NK-92 (cell line): ENCODE data around the gene NCOA4.
"Not testable (repeated sequence)": the region's sequence is repeated elsewhere in the genome, so short reads cannot be mapped to it uniquely, and the experiment has no call there.

ENCODE experiments used
- DNase-seq: peaks from one replicate; lab custom pipeline; 2025; ENCODE audit not compliant: unreplicated experiment; lab: John Stamatoyannopoulos, UW

Gene NCOA4

GRCh38 chr10:46052791-46053375, 22.5 kb upstream of the NCOA4 start:
- no peak for DNase-seq

- no peak for DNase-seq
Measured at GRCh38 chr10:46052057-46052790, 21.8 kb upstream of the NCOA4 start.

- no peak for DNase-seq
Measured at GRCh38 chr10:46050941-46051623, 20.7 kb upstream of the NCOA4 start.

- DNase-seq, result not testable (repeated sequence)
Measured at GRCh38 chr10:46049497-46049831, 19.0 kb upstream of the NCOA4 start.

GRCh38 chr10:46048152-46048551, 17.7 kb upstream of the NCOA4 start:
- no peak for DNase-seq

GRCh38 chr10:46046261-46046660, 15.8 kb upstream of the NCOA4 start, which contains the start of gene MSMB:
TSS of gene MSMB (minus strand) at chr10:46046269. CDS start at chr10:46046237, 32 bp downstream.
- DNase-seq, result no peak

DNA sequence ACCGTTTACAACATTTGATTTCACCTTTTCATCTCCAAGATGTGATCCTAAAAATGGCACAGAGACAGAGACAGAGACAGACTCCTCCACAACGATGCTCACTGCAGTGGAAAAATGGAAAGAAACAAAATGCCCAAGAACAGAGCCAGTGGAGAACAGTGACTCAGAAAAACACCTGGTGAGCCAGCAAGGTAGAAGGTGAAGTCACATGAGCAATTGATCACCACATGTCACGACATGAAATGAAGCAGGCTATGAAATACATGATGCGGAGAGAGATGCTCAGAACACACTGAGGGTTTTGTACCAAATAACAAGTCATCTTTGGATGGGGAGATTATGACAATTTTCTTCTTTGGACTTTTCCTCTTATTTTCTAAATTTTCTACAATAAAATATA, 12.1 kb upstream of the NCOA4 start:
- DNase-seq, result no peak

GRCh38 chr10:46040004-46040403, 9.6 kb upstream of the NCOA4 start:
- DNase-seq, result no peak

GRCh38 chr10:46037107-46037825, 6.8 kb upstream of the NCOA4 start:
- DNase-seq, result no peak

DNA sequence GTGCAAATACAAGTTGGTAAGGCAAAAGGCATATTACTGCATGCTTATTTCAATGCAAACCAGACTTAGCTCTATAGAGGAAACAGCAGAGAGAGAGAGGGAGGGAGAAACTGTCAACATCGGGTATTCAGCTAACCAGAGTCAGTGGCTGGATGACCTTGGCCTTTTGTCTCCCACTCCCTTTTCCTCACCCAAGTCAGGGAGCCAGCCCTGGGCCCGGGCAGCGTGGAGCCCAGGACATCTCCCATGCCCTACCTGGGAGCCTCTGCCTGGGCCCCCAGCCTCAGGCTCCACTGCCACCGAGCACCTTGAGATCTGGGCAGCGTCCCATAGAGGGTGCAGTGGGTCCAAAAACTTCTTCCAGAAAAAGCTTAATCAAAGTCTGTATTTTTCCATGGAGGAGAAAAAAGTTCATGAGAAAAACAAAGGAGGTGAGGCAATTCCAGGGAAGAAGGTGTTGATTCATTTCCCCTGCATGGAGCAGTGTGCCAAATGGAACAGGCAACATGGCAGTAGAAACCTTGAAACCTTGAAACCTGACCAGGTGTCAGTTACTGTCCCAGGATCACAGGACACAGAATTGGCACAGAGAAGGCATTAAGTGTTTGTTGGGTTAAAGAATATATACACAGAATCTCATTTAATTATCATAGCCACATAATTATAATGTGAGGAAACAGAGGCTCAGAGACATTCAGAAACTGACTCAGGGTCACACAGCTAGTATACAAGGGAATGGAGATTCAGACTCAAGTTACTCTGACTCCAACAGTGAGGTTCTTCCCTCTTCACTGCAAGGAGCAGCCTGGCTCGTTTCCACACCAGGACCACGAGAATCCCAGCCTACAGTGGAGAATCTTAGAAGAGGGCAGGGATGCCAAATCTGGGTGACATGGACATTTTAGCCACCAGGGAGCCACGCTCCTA, 5.8 kb upstream of the NCOA4 start:
- DNase-seq, result no peak

DNA sequence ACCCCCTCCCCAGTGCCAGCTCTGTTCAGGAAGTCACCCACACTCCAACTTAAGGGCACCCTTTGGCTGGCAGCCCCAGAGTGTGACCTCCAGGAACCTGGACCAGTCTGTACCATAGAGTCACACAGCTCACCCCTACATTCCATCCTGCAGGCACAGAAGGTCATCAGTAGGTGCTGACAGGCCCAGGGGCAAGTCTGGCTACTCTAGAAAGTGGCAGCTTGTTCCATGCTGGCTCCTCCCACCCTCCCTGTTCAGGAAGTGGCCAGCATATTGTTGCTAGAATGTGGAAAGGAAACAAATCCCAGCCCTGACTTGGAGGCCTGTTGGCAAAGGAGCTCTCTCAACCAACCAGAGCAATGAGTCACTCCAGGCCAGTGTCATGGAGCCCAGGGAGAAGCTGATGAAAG, 3.2 kb upstream of the NCOA4 start:
- no peak for DNase-seq

GRCh38 chr10:46031648-46032532, 1.5 kb upstream of the NCOA4 start:
- no peak for DNase-seq

DNA sequence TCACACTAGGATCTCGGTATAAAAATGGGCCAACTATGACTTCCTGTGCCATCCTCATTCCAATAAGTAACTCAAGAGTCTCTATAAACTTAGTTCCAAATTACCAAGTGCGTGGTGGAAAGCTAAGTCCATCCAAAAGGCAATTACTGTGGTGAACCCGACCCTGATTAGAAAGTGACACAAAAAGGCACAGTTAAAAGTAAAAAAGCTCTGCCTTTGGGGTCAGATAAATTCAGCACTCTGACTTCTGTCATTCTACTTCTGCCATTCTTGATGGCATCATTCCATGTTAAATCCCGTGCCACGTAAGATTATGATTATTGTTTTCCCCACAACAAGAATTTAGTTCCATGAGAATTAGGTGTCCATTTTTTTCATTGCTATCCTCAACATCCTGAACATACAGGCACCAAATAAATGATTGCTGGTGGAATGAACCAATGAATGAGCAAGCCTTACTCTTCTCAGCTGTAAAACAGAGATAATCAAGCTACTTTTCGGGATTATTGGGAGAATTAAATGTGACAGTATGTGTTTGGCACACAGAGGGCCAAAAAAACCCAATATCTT, 877 bp downstream of the NCOA4 start:
- no peak for DNase-seq

DNA sequence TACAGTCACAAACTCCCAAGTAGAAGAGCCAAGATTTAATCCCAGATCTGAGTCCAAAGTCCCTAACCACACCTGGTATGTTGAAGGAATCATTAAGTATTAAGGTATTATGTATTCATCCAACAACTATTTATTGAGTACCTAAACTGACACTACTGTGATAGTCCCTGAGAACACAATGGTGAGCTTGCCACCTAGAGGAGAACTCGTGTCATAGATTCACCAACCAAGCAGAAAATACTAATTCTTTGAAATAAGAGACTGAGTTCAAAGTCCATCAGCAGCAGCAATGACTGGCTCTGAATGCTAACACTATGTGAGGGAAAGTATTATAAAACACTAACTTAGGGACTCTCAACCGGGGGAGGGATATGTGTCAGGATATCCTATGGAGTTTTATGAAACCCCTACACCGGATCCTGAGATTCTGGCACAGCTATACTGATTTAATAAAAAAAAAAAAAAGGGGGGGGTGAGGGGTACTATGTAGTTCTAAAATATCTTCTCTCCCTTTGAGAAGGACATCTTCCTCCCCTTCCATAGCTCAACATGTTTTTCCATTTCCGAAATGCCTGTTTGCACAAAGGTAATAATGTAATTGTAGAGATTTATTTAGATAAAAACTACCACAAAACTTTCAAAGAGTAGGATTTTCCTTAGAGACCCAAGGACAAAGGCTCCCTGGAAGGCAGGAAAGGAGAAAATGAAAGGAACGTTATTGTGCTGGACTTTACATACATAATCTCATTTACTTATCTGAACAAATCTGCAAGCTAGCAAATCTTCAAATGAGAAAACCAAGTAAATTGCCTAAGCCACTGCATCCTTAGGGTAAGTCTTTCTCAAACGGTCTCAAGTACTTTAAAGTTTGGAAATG, 1.6 kb downstream of the NCOA4 start:
- DNase-seq, result no peak

DNA sequence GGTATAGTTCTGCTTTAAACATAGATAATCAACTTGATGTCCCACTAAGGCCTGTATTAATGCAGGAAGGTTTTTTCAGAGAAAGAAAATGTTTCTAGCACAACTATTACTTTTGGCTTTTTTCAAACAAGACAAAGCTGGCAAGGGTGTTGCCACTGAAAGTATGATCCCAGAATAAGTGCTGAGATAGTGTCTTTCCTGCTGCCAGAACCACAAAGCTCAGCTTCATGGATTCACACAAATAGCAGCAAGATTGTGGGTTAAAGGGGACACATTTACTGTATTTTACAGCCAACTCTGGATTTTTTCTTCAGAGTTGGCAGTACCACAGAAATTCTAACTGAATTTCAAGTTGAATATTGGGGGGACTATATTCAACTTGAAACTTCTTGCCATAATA, 4.3 kb downstream of the NCOA4 start:
- no peak for DNase-seq

DNA sequence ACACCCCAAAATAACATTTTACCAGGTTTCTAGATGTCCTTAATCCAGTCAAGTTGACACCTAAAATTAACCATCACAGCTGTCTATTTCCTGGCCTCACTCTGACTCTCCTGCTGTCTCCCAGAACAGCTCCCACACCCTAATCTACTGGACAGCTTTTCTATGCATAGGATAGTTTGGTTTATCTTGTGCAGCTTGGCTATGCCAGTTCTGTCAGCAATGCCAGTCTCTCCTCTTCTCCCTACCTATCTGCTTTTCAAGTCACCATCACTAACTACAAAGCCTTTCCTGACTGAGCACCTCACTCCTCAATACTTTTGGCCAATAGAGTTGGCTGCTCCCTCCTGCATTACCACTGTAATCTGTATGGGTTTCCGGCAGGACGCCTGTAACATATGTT, 5.0 kb downstream of the NCOA4 start:
- DNase-seq, result no peak

DNA sequence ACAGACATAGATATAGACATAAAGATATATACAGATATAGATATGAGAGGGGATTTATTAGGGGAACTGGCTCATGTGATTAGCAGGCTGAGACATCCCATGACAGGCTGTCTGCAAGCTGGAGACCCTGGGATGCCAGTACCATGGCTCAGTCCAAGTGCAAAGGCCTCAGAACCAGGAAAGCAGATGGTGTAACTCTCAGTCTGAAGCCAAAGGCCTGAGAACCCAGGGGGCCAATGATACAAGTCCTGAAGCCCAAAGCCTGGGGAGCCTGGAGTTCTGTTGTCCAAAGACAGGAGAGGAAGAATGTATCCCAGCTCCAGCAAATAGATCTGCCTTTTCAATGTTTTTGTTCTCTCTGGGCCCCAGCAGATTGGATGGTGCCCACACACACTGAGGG, 5.5 kb downstream of the NCOA4 start:
- no peak for DNase-seq

DNA sequence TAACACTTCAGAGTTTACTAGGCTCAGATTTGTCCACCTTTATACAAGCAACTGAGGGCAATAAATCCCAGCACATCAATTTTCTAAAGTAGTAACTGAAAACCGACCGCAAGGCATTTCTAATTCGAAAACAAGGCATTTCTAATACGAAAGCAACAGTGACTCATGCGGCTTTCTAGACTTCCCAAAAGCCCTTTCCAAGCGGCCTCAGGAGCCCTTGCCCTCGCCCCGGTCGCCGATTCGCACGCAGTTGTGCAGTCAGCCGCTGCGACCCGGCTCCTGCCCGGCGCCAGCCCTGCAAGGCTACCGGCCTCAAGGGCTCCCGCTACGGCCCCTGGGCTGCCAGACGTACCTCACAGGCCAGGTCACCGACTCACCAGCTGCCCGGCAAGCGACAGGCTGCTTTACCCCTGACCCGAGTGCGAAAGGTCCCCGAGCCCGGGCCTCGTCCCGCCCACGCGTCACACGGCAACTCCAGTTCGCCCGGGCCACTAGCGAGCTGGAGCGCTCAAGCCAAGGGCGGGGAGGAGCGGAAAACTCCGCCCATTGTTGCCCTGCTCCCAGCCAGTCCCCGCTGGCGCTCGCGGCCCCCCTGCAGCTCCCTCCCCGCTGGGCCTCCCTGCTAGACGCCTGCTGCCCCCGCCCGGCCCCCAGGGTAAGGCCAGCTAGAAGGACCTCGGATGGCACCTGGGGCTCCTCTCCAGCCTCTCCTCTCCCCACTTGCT, 7.3 kb downstream of the NCOA4 start:
- DNase-seq, result no peak
